Heart left ventricle (tissue), 13 donors: ENCODE results near the gene NUP210.

Source experiments
- POLR2A ChIP-seq, 2 donors: fragments of 450-650 bp; IDR thresholded peaks; one replicate each; pipeline ENCODE4 v1.6.1; 2017; ENCODE audit warnings: antibody characterized with exemption in 2 of 2, mild to moderate bottlenecking in 2 of 2, moderate library complexity in 2 of 2
- TF ChIP-seq, protein P1 (sequence below), 12 donors: fragments of 200-600 bp; sonication (generic) in 4 of 12; IDR thresholded peaks; one replicate each; pipeline versions ENCODE4 v1.5.0 to v1.8.0; 2018 to 2022; ENCODE audit warnings: antibody characterized with exemption in 12 of 12, mild to moderate bottlenecking in 5 of 12
- donor health status: ischemic (EF 13 %, LVEDD 7.1; RV severe dilation, severe dysfunction).
- donor health status: DM: no; HTN: yes; CAD: no.
- donor health status: DM: no; HTN: no; CAD: no.
- donor health status: ischemic (EF 25% LVEDD 6.9; RV normal size, moderate dysfunction).
- donor health status: ischemic (EF 25% LVEDD 5.7; RV mildly dilated, moderate dysfunction).
- donor health status: ischemic (EF 35%, LVEDD 5.7; RV mildly dilated, moderate dysfunction).
- donor health status: nonischemic (EF 11% LVEDD 7.7; RV severe dilation, severe dysfunction).
- donor health status: DM: yes; HTN: yes; CAD: no.
- donor health status: PGD.
- donor health status: ischemic (EF 29% LVEDD 5.4; RV normal size, mild dysfunction).
- donor health status: nonischemic (EF 23%, LVEDD 6.1; RV moderate dilation, normal function).

DNA sequence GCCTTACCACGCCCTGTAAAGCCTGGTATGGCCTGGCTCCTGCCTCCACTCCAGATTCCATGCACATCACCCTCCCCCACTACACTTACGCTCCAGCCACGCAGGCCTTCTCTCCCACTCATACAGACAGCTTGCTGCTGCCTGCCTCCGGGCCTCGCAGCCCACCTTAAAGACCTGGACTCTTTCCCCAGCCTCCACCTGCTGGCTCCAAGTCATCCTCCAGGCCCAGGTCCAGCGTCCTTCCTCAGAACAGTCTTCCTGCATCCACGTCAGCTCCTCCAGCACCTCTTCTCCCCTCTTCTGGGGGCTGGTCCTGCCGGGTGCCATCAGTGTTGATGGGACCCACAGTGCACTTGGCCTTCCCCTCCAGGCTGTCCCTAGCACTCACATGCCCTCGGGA, 75.5 kb downstream of the NUP210 start:
- TF ChIP-seq, protein P1, sequence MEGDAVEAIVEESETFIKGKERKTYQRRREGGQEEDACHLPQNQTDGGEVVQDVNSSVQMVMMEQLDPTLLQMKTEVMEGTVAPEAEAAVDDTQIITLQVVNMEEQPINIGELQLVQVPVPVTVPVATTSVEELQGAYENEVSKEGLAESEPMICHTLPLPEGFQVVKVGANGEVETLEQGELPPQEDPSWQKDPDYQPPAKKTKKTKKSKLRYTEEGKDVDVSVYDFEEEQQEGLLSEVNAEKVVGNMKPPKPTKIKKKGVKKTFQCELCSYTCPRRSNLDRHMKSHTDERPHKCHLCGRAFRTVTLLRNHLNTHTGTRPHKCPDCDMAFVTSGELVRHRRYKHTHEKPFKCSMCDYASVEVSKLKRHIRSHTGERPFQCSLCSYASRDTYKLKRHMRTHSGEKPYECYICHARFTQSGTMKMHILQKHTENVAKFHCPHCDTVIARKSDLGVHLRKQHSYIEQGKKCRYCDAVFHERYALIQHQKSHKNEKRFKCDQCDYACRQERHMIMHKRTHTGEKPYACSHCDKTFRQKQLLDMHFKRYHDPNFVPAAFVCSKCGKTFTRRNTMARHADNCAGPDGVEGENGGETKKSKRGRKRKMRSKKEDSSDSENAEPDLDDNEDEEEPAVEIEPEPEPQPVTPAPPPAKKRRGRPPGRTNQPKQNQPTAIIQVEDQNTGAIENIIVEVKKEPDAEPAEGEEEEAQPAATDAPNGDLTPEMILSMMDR (IDR thresholded peaks at IDR 0.05): no peak
- no peak for TF ChIP-seq POLR2A (IDR thresholded peaks at IDR 0.05)
